ENCODE data around the gene LAMA5. TPM values are rescaled to one million over a fixed set of nuclear protein-coding genes. Genes with fewer than 3 reads are reported as not detected.

Gene LAMA5
- total RNA-seq, 2 donors from 2014 or later: 131 to 183 TPM

DNA sequence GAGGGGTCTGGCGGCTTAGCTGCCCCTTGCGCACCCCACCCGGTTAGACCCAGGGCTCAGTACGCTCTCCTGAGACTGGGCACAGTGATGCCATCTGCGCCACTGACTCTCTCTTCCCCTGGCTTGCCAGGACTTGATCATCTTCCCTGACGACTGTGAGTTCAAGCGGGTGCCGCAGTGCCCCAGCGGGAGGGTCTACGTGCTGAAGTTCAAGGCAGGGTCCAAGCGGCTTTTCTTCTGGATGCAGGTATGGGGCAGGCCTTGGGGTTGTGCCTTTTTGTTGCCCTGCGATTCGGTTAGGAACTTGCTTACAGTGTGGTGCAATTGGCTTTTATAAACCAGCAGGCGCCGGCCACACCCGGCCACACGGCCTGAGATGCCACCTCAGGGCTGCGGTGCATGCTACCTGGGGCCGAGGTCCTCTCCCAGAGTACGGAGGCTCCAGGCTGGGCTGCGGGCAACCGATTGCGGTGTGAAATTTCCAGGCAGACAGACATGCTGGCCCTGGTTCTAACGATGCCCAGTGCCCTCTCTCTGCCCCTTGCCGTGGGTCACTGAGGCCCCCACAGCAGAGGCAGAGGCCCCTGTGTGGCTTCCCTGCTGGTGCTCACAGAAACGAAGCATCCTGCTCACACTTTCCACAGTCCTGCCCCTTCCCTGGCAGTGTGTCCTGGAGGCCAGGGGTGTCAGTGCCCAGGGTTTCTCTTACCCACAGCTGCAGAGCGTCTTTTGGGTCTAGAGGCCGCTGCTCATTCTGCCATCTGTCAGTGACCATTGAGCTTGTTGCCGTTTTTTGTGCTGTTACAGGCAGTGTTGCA, 62.6 kb downstream of the LAMA5 start:
- DNase-seq (ENCODE audit: low spot score): no peak
- intact Hi-C loops (cut with DNase I): loop anchor here in 1 of 2 donors (5.0 kb wide), 1 partner anchor 78 kb away; no protein-coding TSS in a partner anchor

DNA sequence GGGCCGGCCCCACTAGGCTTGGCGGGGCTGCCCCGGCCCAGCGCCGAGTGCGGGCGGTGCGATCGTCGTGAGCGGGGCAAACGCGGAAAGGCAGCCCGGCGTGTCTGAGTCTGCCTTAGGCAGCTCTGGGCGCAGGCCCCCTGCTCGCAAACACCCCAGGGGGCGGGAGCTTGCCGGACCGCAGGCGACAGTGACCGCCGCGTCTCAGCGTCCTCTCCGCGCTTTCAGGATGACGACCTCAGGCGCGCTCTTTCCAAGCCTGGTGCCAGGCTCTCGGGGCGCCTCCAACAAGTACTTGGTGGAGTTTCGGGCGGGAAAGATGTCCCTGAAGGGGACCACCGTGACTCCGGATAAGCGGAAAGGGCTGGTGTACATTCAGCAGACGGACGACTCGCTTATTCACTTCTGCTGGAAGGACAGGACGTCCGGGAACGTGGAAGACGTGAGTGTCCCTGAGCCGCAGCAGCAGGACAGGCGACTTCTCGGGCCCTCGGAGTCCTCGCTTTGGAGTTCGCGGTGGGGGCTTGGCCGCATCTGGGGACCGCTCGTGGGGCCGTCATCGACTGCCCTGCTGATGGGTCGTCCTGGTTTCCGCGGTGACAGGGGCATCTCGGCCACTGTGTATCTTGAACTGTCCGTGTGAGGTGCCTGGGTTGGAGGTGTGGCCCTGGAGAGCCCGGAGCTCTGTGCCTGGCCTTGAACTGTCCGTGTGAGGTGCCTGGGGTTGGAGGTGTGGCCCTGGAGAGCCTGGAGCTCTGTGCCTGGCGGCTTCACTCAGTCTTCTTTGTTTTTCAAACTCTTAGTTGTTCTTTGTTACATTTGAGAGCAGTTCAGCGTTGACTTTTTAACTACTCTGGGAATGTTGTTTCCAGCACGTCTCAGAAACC, 63.5 kb downstream of the LAMA5 start:
- intact Hi-C loops (cut with DNase I): loop anchor here (2.0 to 5.0 kb wide), 2 partner anchors 79 kb away; no protein-coding TSS in a partner anchor
- no peak for DNase-seq (ENCODE audit: low spot score)

- intact Hi-C loops (cut with DNase I): loop anchor here (2.0 to 5.0 kb wide), 2 partner anchors 79 to 80 kb away; no protein-coding TSS in a partner anchor
- DNase-seq (ENCODE audit: low spot score): no peak
Observed at GRCh38 chr20:62303062-62303339, 64.1 kb downstream of the LAMA5 start.

DNA sequence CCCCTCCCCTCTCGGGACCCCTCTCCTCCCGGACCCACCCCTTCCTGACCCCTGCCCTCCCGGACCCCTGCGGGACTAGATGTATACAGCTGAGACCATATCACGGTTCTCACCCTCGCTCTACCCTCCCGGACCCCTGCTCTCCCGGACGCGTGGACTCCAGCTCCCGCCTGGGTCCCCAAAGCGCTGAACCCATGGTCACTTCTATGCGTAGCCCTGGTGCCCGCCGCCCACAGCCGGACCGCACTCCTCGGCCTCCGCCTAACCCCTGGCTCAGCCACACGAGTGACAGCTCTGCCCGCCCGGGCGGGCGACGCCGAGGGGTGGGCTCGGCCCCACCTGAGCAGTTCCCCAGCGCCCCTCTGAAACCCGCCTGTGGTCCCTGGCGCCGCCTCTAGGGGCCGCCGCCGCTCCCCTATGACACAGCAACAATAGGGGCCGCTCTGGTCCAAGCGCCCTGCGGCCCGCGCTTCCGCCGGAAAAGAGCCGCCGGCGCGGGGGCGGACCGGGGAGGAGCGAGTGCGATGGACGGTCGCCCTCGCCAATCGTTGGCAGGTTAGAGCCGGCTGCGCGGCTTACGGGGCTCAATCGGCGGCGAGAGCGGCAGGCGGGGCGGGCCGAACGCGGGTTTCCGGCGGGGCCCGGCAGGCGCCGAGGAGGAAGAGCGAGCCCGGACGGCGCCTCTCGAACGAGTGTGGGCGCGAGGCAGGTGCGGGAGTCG, 64.6 kb downstream of the LAMA5 start, which contains the start of gene ADRM1:
Gene ADRM1 (plus strand): TSS at position 657 of the 721 bp plus-strand sequence. CDS start 572 bp downstream, outside the sequence.
- peak; percentile 99 for DNase-seq (ENCODE audit: low spot score)
- intact Hi-C loops (cut with DNase I): loop anchor here (2.0 to 5.0 kb wide), 2 partner anchors 80 kb away; no protein-coding TSS in a partner anchor

DNA sequence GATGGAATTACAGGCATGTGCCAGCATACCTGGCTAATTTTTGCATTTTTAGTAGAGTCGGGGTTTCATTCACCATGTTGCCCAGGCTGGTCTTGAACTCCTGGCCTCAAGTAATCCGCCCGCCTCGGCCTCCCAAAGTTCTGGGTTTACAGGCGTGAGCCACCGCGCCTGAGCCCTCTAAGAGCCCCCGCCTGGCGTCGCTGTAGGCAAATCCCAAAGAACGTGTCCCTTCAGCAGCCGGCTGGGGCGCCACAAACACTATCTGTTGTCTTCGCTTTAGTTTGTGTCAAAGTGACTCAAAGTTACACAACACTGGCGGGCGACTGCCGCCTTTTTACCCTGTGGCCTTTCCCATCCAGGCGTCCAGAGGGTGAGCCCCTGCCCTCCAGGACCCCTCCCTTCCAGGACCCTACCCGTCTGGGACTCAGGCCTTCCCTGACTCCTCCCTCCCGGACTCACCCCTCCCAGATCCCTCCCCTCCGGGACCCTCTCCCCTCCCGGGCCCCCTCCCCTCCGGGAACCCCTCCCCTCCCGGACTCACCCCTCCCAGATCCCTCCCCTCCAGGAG, 65.3 kb downstream of the LAMA5 start:
- DNase-seq (ENCODE audit: low spot score): peak; percentile 98
- intact Hi-C loops (cut with DNase I): loop anchor here (2.0 to 5.0 kb wide), 2 partner anchors 80 to 81 kb away; no protein-coding TSS in a partner anchor

DNA sequence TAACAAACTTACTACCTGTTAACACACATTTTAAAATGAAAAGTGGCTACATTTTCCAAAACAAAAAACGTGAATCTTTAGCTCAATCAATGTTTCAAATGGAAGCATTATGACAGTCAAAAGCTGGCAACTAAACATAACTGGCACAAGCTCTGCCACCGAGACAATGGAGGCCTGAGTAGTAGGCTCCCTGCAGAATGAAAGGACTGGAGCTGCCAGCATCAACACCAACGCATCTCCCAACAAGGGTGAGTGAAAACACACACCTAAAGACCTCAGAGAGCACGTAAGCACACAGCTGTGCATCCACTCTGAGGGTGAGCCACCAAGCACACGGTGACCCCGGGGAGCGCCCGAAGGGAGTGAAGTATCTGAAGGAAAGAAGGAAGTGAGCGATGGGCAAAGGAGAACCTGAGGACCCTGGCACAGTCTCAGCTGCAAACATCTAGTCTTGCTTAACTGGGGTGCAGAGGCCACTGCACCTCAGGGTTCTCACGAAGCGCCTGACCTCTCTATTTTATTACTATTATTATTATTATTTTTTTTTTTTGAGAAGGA, 65.9 kb downstream of the LAMA5 start:
- intact Hi-C loops (cut with DNase I): loop anchor here in 1 of 2 donors (5.0 kb wide), 1 partner anchor 81 kb away; no protein-coding TSS in a partner anchor
- no peak for DNase-seq (ENCODE audit: low spot score)

DNA sequence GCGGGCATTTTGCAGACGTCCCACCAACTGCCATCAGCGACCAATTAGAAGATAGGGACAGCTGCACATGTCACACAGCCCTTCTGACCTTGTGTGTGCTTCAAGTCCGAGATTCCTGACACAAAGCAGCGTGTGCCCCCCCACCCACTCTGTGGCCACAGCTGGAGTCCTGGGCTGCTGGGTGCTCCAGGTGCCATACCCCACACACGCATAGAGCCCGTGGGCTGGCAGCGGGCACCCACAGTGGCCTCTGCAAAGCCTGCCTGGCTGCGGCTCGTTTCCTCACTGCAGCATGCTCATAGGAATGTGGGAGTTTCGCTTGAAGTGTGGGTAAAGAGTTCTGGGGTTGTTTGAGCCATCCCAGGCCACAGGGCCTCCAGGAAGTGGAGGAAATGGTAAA, 66.8 kb downstream of the LAMA5 start:
- intact Hi-C loops (cut with DNase I): loop anchor here in 1 of 2 donors (5.0 kb wide), 1 partner anchor 82 kb away; no protein-coding TSS in a partner anchor
- DNase-seq (ENCODE audit: low spot score): no peak

- DNase-seq (ENCODE audit: low spot score): no peak
- intact Hi-C loops (cut with DNase I): loop anchor here in 1 of 2 donors (5.0 kb wide), 1 partner anchor 83 kb away; no protein-coding TSS in a partner anchor
Observed at GRCh38 chr20:62299666-62300236, 67.4 kb downstream of the LAMA5 start.

GRCh38 chr20:62298577-62299249, 68.4 kb downstream of the LAMA5 start:
- intact Hi-C loops (cut with DNase I): no loop called here
- DNase-seq (ENCODE audit: low spot score): no peak

GRCh38 chr20:62297449-62298227, 69.5 kb downstream of the LAMA5 start:
- intact Hi-C loops (cut with DNase I): no loop called here

GRCh38 chr20:62296724-62297448, 70.2 kb downstream of the LAMA5 start:
- intact Hi-C loops (cut with DNase I): no loop called here
- no peak for DNase-seq (ENCODE audit: low spot score)

More at GRCh38 chr20:62297449-62298227, 69.5 kb downstream of the LAMA5 start:
- DNase-seq (ENCODE audit: low spot score): no peak

GRCh38 chr20:62294516-62294915, 72.6 kb downstream of the LAMA5 start:
- intact Hi-C loops (cut with DNase I): no loop called here
- DNase-seq (ENCODE audit: low spot score): no peak

- intact Hi-C loops (cut with DNase I): no loop called here
- DNase-seq (ENCODE audit: low spot score): no peak
Observed at GRCh38 chr20:62293946-62294345, 73.2 kb downstream of the LAMA5 start.

DNA sequence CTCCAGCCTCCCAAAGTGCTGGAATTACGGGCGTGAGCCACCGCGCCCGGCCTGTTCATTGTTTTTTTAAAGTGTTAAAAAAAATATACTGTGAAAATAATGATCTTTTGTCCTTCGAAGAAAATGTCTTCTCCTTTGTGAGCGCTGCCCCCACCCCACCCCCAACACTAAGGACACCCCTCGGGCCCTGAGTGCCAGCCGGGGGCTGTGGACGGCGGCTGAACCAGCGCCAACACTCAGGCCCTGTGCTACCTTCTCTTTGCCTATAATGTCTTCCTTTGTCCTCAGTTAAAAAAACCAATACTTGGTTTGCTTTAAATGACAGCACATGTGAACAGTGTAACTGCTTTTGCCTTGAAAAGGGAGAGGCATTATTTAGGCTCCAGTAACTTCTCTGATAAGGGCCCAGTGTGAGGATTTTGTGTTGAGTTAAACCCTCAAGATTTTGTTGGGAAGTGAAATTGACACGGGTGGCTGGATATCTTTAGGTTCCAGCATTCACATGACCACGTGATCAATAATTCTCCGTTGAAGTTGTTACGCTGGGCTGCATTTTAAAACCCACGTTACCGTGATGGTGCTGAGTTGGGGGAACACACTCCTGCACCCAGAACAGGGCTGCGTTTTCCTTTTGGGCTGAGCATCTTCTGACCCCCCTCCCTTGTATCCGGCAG, 73.9 kb downstream of the LAMA5 start:
- DNase-seq (ENCODE audit: low spot score): no peak
- intact Hi-C loops (cut with DNase I): no loop called here

GRCh38 chr20:62292108-62292507, 75.0 kb downstream of the LAMA5 start:
- intact Hi-C loops (cut with DNase I): no loop called here
- DNase-seq (ENCODE audit: low spot score): no peak

All from posterior vena cava (tissue), 2 donors.